Endodermal cell (in vitro differentiated cells): ENCODE data around the gene RNF212B. TPM values are rescaled to one million over a fixed set of nuclear protein-coding genes. Genes with fewer than 3 reads are reported as not detected.

Source experiments
- DNase-seq: peaks from one replicate; pipeline ENCODE4 v3.0.0-alpha.2; 2017
- H3K27ac ChIP-seq: 2 replicates; pipeline ENCODE4 v1.5.1; 2013; ENCODE audit warnings: mild to moderate bottlenecking, low read depth, low read length, moderate library complexity
- H3K27me3 ChIP-seq: 2 replicates; pipeline ENCODE4 v1.6.1; 2013; ENCODE audit warnings: mild to moderate bottlenecking, low read length, moderate library complexity; ENCODE audit not compliant: insufficient read depth, control insufficient read depth, poor library complexity, severe bottlenecking
- H3K36me3 ChIP-seq: 2 replicates; pipeline ENCODE4 v1.7.0; 2013; ENCODE audit warnings: mild to moderate bottlenecking, low read length, moderate library complexity; ENCODE audit not compliant: control insufficient read depth, insufficient read depth
- H3K4me1 ChIP-seq: one replicate; pipeline ENCODE4 v1.7.0; 2013; ENCODE audit warnings: low read length; ENCODE audit not compliant: control insufficient read depth, insufficient read depth
- H3K4me3 ChIP-seq: 2 replicates; pipeline ENCODE4 v1.5.1; 2013; ENCODE audit warnings: mild to moderate bottlenecking, low read length, moderate library complexity
- H3K9ac ChIP-seq: 2 replicates; pipeline ENCODE4 v1.6.1; 2013; ENCODE audit warnings: mild to moderate bottlenecking, low read length, moderate library complexity; ENCODE audit not compliant: poor library complexity, severe bottlenecking; ENCODE audit errors: extremely low read depth
- H3K9me3 ChIP-seq: 2 replicates; pipeline ENCODE4 v1.6.1; 2013; ENCODE audit warnings: mild to moderate bottlenecking, low read length, moderate library complexity; ENCODE audit not compliant: control insufficient read depth
- H3K27ac Mint-ChIP-seq: 2 replicates; pipeline ENCODE4 v1.8.0; 2020; ENCODE audit warnings: mixed read lengths
- H3K27me3 Mint-ChIP-seq: 2 replicates; pipeline ENCODE4 v1.8.0; 2021; ENCODE audit warnings: mild to moderate bottlenecking, mixed read lengths; ENCODE audit not compliant: insufficient read depth
- H3K36me3 Mint-ChIP-seq: 2 replicates; pipeline ENCODE4 v1.8.0; 2020; ENCODE audit warnings: low read depth, mixed read lengths
- H3K4me1 Mint-ChIP-seq: 2 replicates; pipeline ENCODE4 v1.8.0; 2020; ENCODE audit warnings: mixed read lengths
- H3K4me3 Mint-ChIP-seq: 2 replicates; pipeline ENCODE4 v1.8.0; 2020; ENCODE audit warnings: mild to moderate bottlenecking, moderate library complexity, mixed read lengths
- H3K9me3 Mint-ChIP-seq: 2 replicates; pipeline ENCODE4 v1.8.0; 2020; ENCODE audit warnings: mild to moderate bottlenecking, mixed read lengths
- CTCF ChIP-seq: fragments of 200-600 bp; sonication (generic); conservative IDR thresholded peaks from 2 replicates; pipeline ENCODE4 v1.5.0; 2021; ENCODE audit warnings: antibody characterized with exemption, mild to moderate bottlenecking
- WGBS, 2 experiments: methylation state at CpG; one replicate each; pipeline versions ENCODE4 v1.1.5 to v1.1.7; 2013; ENCODE audit warnings: missing lambda C conversion rate in 2 of 2, mixed read lengths in 1 of 2; ENCODE audit not compliant: insufficient coverage in 1 of 2, insufficient read length in 1 of 2; 5-methylcytosine and 5-hydroxymethylcytosine counted together
- total RNA-seq, 2 donors: library from RNA; stranded (reverse); fragmentation: NEBNext Ultra II Directional in 1 of 2; extraction: Animal tissue kit (Norgen Biotek cat#: 25700) in 1 of 2; gene quantifications; 2 replicates in 1 of 2; 3 replicates in 1 of 2; pipeline ENCODE4 v1.2.1, GENCODE V29; 2021

Gene RNF212B
- total RNA-seq, 2 donors from 2014 or later = not detected

GRCh38 chr14:23208324-23208723, 29.4 kb upstream of the RNF212B start:
- Mint-ChIP-seq H3K27me3 (no peaks in the 10 kb centered on the region), H3K4me3 (no peak overlapping the region), H3K27ac (no peak overlapping the region), H3K9me3 (no peaks in the 10 kb centered on the region), H3K4me1 (peaks cover 20% of the 10 kb centered on the region), H3K36me3 (no peaks in the 10 kb centered on the region)
- H3K36me3 ChIP-seq = no peaks in the 10 kb centered on the region
- no peak for TF ChIP-seq CTCF
- H3K4me3 ChIP-seq = no peak overlapping the region
- H3K27me3 ChIP-seq = no peaks in the 10 kb centered on the region
- no peak for DNase-seq
- no peak overlapping the region for H3K9ac ChIP-seq
- no peaks in the 10 kb centered on the region for H3K4me1 ChIP-seq
- no peaks in the 10 kb centered on the region for H3K9me3 ChIP-seq
- H3K27ac ChIP-seq = no peak overlapping the region

GRCh38 chr14:23209651-23210423, 27.9 kb upstream of the RNF212B start:
- H3K27me3 Mint-ChIP-seq = no peaks in the 10 kb centered on the region
- peaks cover 3% of the 10 kb centered on the region for H3K9me3 Mint-ChIP-seq
- peaks cover 17% of the 10 kb centered on the region for H3K4me1 Mint-ChIP-seq
- DNase-seq = no peak
- Histone ChIP-seq H3K9me3 (peaks cover 2% of the 10 kb centered on the region), H3K9ac (no peak overlapping the region), H3K4me3 (no peak overlapping the region), H3K27me3 (no peaks in the 10 kb centered on the region), H3K27ac (no peak overlapping the region), H3K4me1 (no peaks in the 10 kb centered on the region), H3K36me3 (no peaks in the 10 kb centered on the region)
- 93 to 96% methylated on average over 6 to 7 of the region's 7 CpGs for WGBS, 2 experiments
- H3K4me3 Mint-ChIP-seq = no peak overlapping the region
- H3K36me3 Mint-ChIP-seq = no peaks in the 10 kb centered on the region
- no peak for TF ChIP-seq CTCF
- H3K27ac Mint-ChIP-seq = no peak overlapping the region

GRCh38 chr14:23215421-23215820, 22.3 kb upstream of the RNF212B start:
- Histone ChIP-seq H3K27me3 (no peaks in the 10 kb centered on the region), H3K9me3 (peaks cover 12% of the 10 kb centered on the region), H3K4me3 (no peak overlapping the region), H3K4me1 (no peaks in the 10 kb centered on the region), H3K9ac (no peak overlapping the region), H3K36me3 (no peaks in the 10 kb centered on the region), H3K27ac (no peak overlapping the region)
- TF ChIP-seq CTCF = no peak
- no peak for DNase-seq
- peaks cover 14% of the 10 kb centered on the region for H3K9me3 Mint-ChIP-seq
- no peak overlapping the region for H3K4me3 Mint-ChIP-seq
- 69 to 100% methylated on average over 1 of the region's 1 CpG for WGBS, 2 experiments
- no peaks in the 10 kb centered on the region for H3K36me3 Mint-ChIP-seq
- H3K27me3 Mint-ChIP-seq = no peaks in the 10 kb centered on the region
- no peaks in the 10 kb centered on the region for H3K4me1 Mint-ChIP-seq
- H3K27ac Mint-ChIP-seq = no peak overlapping the region
